ENCODE results near the gene FOXP2. TPM values are rescaled to one million over a fixed set of nuclear protein-coding genes. Genes with fewer than 3 reads are reported as not detected.

Gene FOXP2
- total and polyA plus RNA-seq, 2 of the 13 experiments (the other 11 are each of a cell fraction or from before 2014, with no cell fraction given): 0.90 TPM; not detected in 1

DNA sequence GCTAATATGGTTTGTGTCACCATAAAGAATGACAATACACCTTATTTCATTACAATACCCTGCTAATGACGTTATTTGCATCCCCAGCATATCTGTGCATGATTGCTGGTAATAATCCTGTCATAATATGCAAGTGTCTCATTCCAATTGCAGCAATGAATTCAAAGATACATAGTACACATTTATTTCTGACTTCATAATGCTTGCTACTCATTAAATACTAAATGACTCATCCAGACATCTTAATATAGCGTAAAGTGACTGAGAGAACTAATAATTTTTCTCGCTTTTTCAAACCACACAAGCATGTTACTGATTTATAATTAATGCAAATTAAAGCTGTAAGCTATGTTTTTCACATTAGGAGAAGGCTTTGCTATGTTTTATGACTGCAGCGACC, 272.6 kb downstream of the FOXP2 start:
- Histone ChIP-seq H3K4me3 (replicated peaks in 1 of 3; ENCODE audit: insufficient read depth in 1 of 3, low read depth in 2 of 3, low read length in 3 of 3) (no peak overlapping the region), H3K27me3 (ENCODE audit: control insufficient read depth in 1 of 2, insufficient read depth in 2 of 2, low read length in 2 of 2) (no peaks in the 10 kb centered on the region), H3K4me2 (ENCODE audit: low read depth, low read length) (no peak overlapping the region), H3K9me3 (ENCODE audit: low read length) (no peaks in the 10 kb centered on the region), H3K27ac (ENCODE audit: extremely low read length, insufficient read depth, low read length) (no peak overlapping the region), H3K9ac (ENCODE audit: insufficient read depth, low read depth, low read length) (no peak overlapping the region), H4K20me1 (ENCODE audit: insufficient read depth, low read length) (no peaks in the 10 kb centered on the region), H2AFZ (ENCODE audit: low read length) (no peak overlapping the region), H3K36me3 (replicated peaks in 1 of 2; ENCODE audit: control insufficient read depth in 1 of 2, insufficient read depth in 2 of 2, low read length in 2 of 2) (no peaks in the 10 kb centered on the region), H3K4me1 (ENCODE audit: insufficient read depth, low read length) (no peaks in the 10 kb centered on the region), H3K79me2 (ENCODE audit: insufficient read depth, low read length) (no peaks in the 10 kb centered on the region)
- in situ Hi-C loops (cut with HindIII; ENCODE audit: extremely low pct_ligation_motif_present, low pct_unique_long_range_greater_than_20kb): no loop called here
- no peak for ATAC-seq
- no peak for DNase-seq (ENCODE audit: low spot score)
- ChIA-PET CTCF (ENCODE audit: low intra/inter-chr PET ratio, low total read pairs) (no interaction called here), POLR2A (no interaction called here)
- FAIRE-seq: no peak
- intact Hi-C loops (cut with micrococcal nuclease; ENCODE audit: unreplicated experiment): no loop called here
- BruUV-seq (replicated peaks): no TSS peak
- 27% methylated on average over 4 of the region's 4 CpGs for WGBS (ENCODE audit: low lambda C conversion rate)
- TF ChIP-seq NCOA5 (CRISPR knock-in tag; IDR thresholded peaks at IDR 0.05): no peak
- no peak for TF ChIP-seq PITX1 (CRISPR knock-in tag; IDR thresholded peaks at IDR 0.05)
- TF ChIP-seq PHB2 (IDR thresholded peaks at IDR 0.05; ENCODE audit: partially characterized antibody): no peak
- TF ChIP-seq RBFOX2 (IDR thresholded peaks at IDR 0.05; ENCODE audit: low read depth, low read length): no peak
- TF ChIP-seq PRPF4 (IDR thresholded peaks at IDR 0.05; ENCODE audit: low read depth, low read length, poor library complexity, severe bottlenecking): no peak
- TF ChIP-seq, protein P1, sequence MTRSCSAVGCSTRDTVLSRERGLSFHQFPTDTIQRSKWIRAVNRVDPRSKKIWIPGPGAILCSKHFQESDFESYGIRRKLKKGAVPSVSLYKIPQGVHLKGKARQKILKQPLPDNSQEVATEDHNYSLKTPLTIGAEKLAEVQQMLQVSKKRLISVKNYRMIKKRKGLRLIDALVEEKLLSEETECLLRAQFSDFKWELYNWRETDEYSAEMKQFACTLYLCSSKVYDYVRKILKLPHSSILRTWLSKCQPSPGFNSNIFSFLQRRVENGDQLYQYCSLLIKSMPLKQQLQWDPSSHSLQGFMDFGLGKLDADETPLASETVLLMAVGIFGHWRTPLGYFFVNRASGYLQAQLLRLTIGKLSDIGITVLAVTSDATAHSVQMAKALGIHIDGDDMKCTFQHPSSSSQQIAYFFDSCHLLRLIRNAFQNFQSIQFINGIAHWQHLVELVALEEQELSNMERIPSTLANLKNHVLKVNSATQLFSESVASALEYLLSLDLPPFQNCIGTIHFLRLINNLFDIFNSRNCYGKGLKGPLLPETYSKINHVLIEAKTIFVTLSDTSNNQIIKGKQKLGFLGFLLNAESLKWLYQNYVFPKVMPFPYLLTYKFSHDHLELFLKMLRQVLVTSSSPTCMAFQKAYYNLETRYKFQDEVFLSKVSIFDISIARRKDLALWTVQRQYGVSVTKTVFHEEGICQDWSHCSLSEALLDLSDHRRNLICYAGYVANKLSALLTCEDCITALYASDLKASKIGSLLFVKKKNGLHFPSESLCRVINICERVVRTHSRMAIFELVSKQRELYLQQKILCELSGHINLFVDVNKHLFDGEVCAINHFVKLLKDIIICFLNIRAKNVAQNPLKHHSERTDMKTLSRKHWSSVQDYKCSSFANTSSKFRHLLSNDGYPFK (CRISPR knock-in tag; IDR thresholded peaks at IDR 0.05; ENCODE audit: borderline replicate concordance): no peak
- TF ChIP-seq ZNF709 (CRISPR knock-in tag; IDR thresholded peaks at IDR 0.05): no peak
- TF ChIP-seq UBTF (CRISPR knock-in tag; IDR thresholded peaks at IDR 0.05): no peak
